ENCODE data around the gene GBA2.

GBA2 gene

DNA sequence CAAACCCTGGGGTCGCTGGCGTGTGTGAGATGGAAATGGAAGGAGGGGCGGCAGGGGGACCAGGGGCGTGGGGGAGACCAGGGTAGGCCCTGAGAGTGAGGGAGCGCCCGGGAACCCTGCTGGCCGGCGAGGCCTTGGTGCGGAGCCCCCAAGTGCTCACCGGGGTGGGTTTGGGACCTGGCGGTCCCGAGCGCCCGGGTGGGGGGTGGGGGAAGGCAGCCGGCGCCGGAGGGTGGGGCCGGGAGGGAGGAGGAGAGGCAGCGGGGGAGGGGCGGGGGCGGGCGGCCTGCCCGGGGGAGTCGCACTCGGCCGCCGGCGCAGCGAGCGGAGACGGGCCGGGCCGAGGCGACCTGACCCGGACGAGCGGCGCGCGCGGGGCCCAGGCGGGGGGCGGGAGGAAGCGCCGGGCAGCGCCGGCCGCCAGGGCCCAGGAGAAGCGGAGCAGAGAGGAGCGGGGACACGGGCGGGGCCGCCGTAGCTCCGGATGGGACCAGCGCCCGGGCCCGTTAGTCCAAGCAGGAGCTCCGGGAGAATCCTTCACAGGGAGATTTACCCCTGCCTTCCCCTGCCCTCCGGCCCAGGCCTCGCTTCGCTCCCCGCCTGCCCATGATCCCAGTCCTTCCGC is 42.4 kb upstream of the GBA2 start, which contains the start of gene NPR2:
Gene NPR2, plus strand, starts transcription at position 295 of the 625 bp plus-strand sequence. CDS start 818 bp downstream, outside the sequence.
- H3K9me3 ChIP-seq (ENCODE audit: control extremely low read depth in 1 of 5, control insufficient read depth in 4 of 5, insufficient read depth in 2 of 5, low read depth in 1 of 5, low read length in 4 of 5) = no peaks in the 10 kb centered on the region
- peaks cover 0 to 18% (median 10%) of the 10 kb centered on the region in 4 experiments for H3K4me1 ChIP-seq (ENCODE audit: control extremely low read depth in 1 of 4, control insufficient read depth in 4 of 4, insufficient read depth in 4 of 4, low read length in 3 of 4)
- POLR2A ChIA-PET = no interaction called here
- H3K36me3 ChIP-seq (ENCODE audit: control insufficient read depth in 4 of 4, insufficient read depth in 4 of 4, low read length in 3 of 4) = peaks cover 0 to 7% (median 4%) of the 10 kb centered on the region in 4 experiments
- no peak for DNase-seq
- CTCF ChIA-PET = interaction anchor here (1.2 to 2.8 kb wide), 6 partner anchors 21 to 91 kb away, joined by 4 to 28 read pairs (median 21); partner anchors contain the start of genes HINT2 and SPAG8
- H3K27ac ChIP-seq (ENCODE audit: insufficient read depth in 1 of 2, low read depth in 1 of 2, low read length in 2 of 2, poor library complexity in 1 of 2, severe bottlenecking in 2 of 2) = no peak within 1 kb of the TSS
- whole genome bisulfite sequencing (ENCODE audit: insufficient coverage) = 13% methylated on average over 41 of the region's 64 CpGs
- peak within 1 kb of the TSS in 3 of 7 experiments; percentile 35 to 70 (median 57) for H3K4me3 ChIP-seq (ENCODE audit: control insufficient read depth in 1 of 7, extremely low read depth in 1 of 7, insufficient read depth in 4 of 7, low read depth in 2 of 7, low read length in 6 of 7)
- H3K27me3 ChIP-seq (replicated peaks in 2 of 5; ENCODE audit: control insufficient read depth in 4 of 5, insufficient read depth in 5 of 5, low read length in 4 of 5) = peaks cover 0 to 3% (median 0%) of the 10 kb centered on the region in 5 experiments

DNA sequence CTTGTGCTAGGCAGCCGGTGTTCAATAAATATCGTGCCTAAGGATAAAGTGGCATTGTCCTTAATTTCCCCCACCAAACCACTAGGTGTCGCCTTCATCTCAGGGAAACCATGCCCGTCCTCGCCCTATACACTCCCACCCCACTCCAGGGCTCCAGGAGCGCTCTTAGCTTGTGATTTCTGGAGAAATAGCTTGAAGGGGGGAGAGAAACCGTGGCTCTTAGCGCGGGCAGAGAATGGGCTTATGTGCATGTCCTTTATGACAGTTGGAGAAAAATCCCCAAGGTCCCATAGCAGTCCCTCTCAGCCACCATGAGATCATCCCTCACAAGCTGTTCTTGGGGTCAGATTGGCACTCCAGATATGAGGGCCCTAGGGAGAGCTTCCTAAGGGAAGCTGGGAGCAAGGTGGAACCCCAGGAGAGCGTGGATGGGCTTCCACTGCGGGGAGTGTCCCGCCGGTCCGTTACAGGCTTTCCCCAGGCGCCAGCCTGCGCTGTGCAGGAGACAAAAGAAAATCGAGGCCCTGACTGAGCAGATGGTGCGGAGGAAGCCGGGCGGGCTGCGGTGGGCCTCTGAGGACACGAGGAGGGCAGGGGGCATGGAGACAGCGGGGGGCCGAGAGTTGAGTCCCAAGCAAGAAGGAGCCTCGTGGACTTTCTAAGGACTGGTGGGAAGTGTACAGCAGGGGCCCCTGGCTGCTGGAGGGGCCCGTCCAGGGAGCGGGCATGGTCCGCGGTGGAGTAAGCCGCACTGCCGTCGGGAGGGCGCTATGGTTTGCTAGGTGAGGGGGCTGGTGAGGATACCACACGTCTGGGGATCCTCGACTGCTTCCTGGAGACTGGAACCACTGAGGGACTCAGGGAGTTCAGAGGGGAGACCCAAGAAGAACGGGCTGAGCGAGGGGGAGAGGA is 41.6 kb upstream of the GBA2 start:
- Histone ChIP-seq H3K27ac (ENCODE audit: insufficient read depth in 1 of 2, low read depth in 1 of 2, low read length in 2 of 2, poor library complexity in 1 of 2, severe bottlenecking in 2 of 2) (no peak overlapping the region), H3K4me3 (ENCODE audit: control insufficient read depth in 1 of 7, extremely low read depth in 1 of 7, insufficient read depth in 4 of 7, low read depth in 2 of 7, low read length in 6 of 7) (peak overlapping the region in 1 of 7 experiments; percentile 35), H3K4me1 (ENCODE audit: control extremely low read depth in 1 of 4, control insufficient read depth in 4 of 4, insufficient read depth in 4 of 4, low read length in 3 of 4) (peaks cover 0 to 18% (median 10%) of the 10 kb centered on the region in 4 experiments), H3K9me3 (ENCODE audit: control extremely low read depth in 1 of 5, control insufficient read depth in 4 of 5, insufficient read depth in 2 of 5, low read depth in 1 of 5, low read length in 4 of 5) (no peaks in the 10 kb centered on the region), H3K27me3 (replicated peaks in 2 of 5; ENCODE audit: control insufficient read depth in 4 of 5, insufficient read depth in 5 of 5, low read length in 4 of 5) (peaks cover 0 to 3% (median 0%) of the 10 kb centered on the region in 5 experiments), H3K36me3 (ENCODE audit: control insufficient read depth in 4 of 4, insufficient read depth in 4 of 4, low read length in 3 of 4) (peaks cover 0 to 11% (median 5%) of the 10 kb centered on the region in 4 experiments)
- POLR2A ChIA-PET = interaction anchor here (1.2 kb wide), 1 partner anchor 36 kb away, joined by 3 read pairs; no protein-coding TSS in a partner anchor
- WGBS (ENCODE audit: insufficient coverage) = 60% methylated on average over 34 of the region's 37 CpGs
- CTCF ChIA-PET = interaction anchor here (0.5 to 7.4 kb wide), 37 partner anchors 9 to 158 kb away, joined by 3 to 103 read pairs (median 6); partner anchors contain the start of genes HINT2, MSMP, OR13J1 and SPAG8
- peak; percentile 68 to 80 (median 72) for DNase-seq

DNA sequence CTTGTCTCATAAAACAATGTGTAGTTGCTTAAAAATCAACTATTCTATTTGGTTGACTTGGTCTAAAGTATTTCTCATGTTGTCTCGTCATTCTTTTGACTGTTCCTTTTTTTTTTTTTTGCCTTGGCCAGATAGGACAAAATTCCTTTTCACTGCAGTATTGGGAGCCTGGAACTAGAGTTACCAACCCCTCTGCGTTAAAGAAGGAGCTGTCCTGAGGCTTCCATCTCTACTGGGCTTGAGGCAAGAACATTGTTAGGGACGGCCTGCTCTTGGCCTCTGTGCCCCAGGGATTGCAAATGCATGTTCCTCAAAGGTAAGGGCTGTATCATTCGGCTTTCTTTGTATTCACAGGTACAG is 41.0 kb upstream of the GBA2 start:
- peaks cover 0 to 18% (median 10%) of the 10 kb centered on the region in 4 experiments for H3K4me1 ChIP-seq (ENCODE audit: control extremely low read depth in 1 of 4, control insufficient read depth in 4 of 4, insufficient read depth in 4 of 4, low read length in 3 of 4)
- H3K9me3 ChIP-seq (ENCODE audit: control extremely low read depth in 1 of 5, control insufficient read depth in 4 of 5, insufficient read depth in 2 of 5, low read depth in 1 of 5, low read length in 4 of 5) = no peaks in the 10 kb centered on the region
- no peak overlapping the region for H3K4me3 ChIP-seq (ENCODE audit: control insufficient read depth in 1 of 7, extremely low read depth in 1 of 7, insufficient read depth in 4 of 7, low read depth in 2 of 7, low read length in 6 of 7)
- H3K27ac ChIP-seq (ENCODE audit: insufficient read depth in 1 of 2, low read depth in 1 of 2, low read length in 2 of 2, poor library complexity in 1 of 2, severe bottlenecking in 2 of 2) = no peak overlapping the region
- ChIA-PET POLR2A (interaction anchor here (0.6 to 1.2 kb wide), 2 partner anchors 36 to 78 kb away, joined by 3 read pairs; no protein-coding TSS in a partner anchor), CTCF (interaction anchor here (0.6 to 7.4 kb wide), 37 partner anchors 8 to 159 kb away, joined by 3 to 103 read pairs (median 6); partner anchors contain the start of genes HINT2, MSMP, OR13J1 and SPAG8)
- peaks cover 0 to 3% (median 0%) of the 10 kb centered on the region in 5 experiments for H3K27me3 ChIP-seq (replicated peaks in 2 of 5; ENCODE audit: control insufficient read depth in 4 of 5, insufficient read depth in 5 of 5, low read length in 4 of 5)
- no peak for DNase-seq
- WGBS (ENCODE audit: insufficient coverage) = 43% methylated on average over 4 of the region's 4 CpGs
- peaks cover 0 to 14% (median 7%) of the 10 kb centered on the region in 4 experiments for H3K36me3 ChIP-seq (ENCODE audit: control insufficient read depth in 4 of 4, insufficient read depth in 4 of 4, low read length in 3 of 4)

- Histone ChIP-seq H3K4me3 (ENCODE audit: control insufficient read depth in 1 of 7, extremely low read depth in 1 of 7, insufficient read depth in 4 of 7, low read depth in 2 of 7, low read length in 6 of 7) (no peak overlapping the region), H3K36me3 (ENCODE audit: control insufficient read depth in 4 of 4, insufficient read depth in 4 of 4, low read length in 3 of 4) (peaks cover 0 to 14% (median 7%) of the 10 kb centered on the region in 4 experiments), H3K27me3 (replicated peaks in 2 of 5; ENCODE audit: control insufficient read depth in 4 of 5, insufficient read depth in 5 of 5, low read length in 4 of 5) (peaks cover 0 to 3% (median 0%) of the 10 kb centered on the region in 5 experiments), H3K9me3 (ENCODE audit: control extremely low read depth in 1 of 5, control insufficient read depth in 4 of 5, insufficient read depth in 2 of 5, low read depth in 1 of 5, low read length in 4 of 5) (no peaks in the 10 kb centered on the region), H3K4me1 (ENCODE audit: control extremely low read depth in 1 of 4, control insufficient read depth in 4 of 4, insufficient read depth in 4 of 4, low read length in 3 of 4) (peaks cover 0 to 18% (median 10%) of the 10 kb centered on the region in 4 experiments), H3K27ac (ENCODE audit: insufficient read depth in 1 of 2, low read depth in 1 of 2, low read length in 2 of 2, poor library complexity in 1 of 2, severe bottlenecking in 2 of 2) (no peak overlapping the region)
- POLR2A ChIA-PET = interaction anchor here (0.6 to 1.2 kb wide), 2 partner anchors 37 to 77 kb away, joined by 3 read pairs; no protein-coding TSS in a partner anchor
- DNase-seq = peak in 2 of 3 donors; percentile 24 to 32
- WGBS (ENCODE audit: insufficient coverage) = no CpG with 5 or more reads among the region's 2 CpGs
- CTCF ChIA-PET = interaction anchor here (0.6 to 7.4 kb wide), 40 partner anchors 8 to 156 kb away, joined by 3 to 103 read pairs (median 6); partner anchors contain the start of genes HINT2, MSMP, OR13J1 and SPAG8
Observed at GRCh38 chr9:35789541-35789940, 40.5 kb upstream of the GBA2 start.

DNA sequence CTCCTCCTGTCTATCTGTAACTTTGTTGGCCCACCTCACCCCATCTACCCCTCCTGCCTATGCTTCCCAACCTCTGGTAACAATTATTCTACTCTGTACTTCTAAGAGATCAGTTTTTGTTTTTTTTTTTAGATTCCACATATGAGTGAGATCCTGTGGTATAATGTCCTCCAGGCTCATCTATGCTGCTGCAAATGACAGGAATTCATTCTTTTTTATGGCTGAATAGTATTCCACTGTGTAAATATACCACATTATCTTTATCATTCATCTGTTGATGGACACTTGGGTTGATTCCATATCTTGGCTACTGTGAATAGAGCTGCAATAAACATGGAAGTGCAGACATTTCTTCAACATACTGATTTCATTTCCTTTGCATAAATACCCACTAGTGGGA is 34.4 kb upstream of the GBA2 start:
- no peak overlapping the region for H3K27ac ChIP-seq (ENCODE audit: insufficient read depth in 1 of 2, low read depth in 1 of 2, low read length in 2 of 2, poor library complexity in 1 of 2, severe bottlenecking in 2 of 2)

GRCh38 chr9:35781066-35781465 is 32.0 kb upstream of the GBA2 start:
- POLR2A ChIA-PET = no interaction called here

More for the DNA sequence above, 34.4 kb upstream of the GBA2 start:
- H3K4me1 ChIP-seq (ENCODE audit: control extremely low read depth in 1 of 4, control insufficient read depth in 4 of 4, insufficient read depth in 4 of 4, low read length in 3 of 4) = peaks cover 0 to under 1% (median under 1%) of the 10 kb centered on the region in 4 experiments
- ChIA-PET POLR2A (no interaction called here), CTCF (interaction anchor here (0.8 to 2.7 kb wide), 8 partner anchors 10 to 52 kb away, joined by 3 to 6 read pairs (median 3); no protein-coding TSS in a partner anchor)
- no peak overlapping the region for H3K4me3 ChIP-seq (ENCODE audit: control insufficient read depth in 1 of 7, extremely low read depth in 1 of 7, insufficient read depth in 4 of 7, low read depth in 2 of 7, low read length in 6 of 7)
- H3K9me3 ChIP-seq (ENCODE audit: control extremely low read depth in 1 of 5, control insufficient read depth in 4 of 5, insufficient read depth in 2 of 5, low read depth in 1 of 5, low read length in 4 of 5) = no peaks in the 10 kb centered on the region
- DNase-seq = no peak
- H3K36me3 ChIP-seq (ENCODE audit: control insufficient read depth in 4 of 4, insufficient read depth in 4 of 4, low read length in 3 of 4) = peaks cover 0 to 11% (median 6%) of the 10 kb centered on the region in 4 experiments
- H3K27me3 ChIP-seq (replicated peaks in 2 of 5; ENCODE audit: control insufficient read depth in 4 of 5, insufficient read depth in 5 of 5, low read length in 4 of 5) = no peaks in the 10 kb centered on the region

More at GRCh38 chr9:35781066-35781465, 32.0 kb upstream of the GBA2 start:
- no peaks in the 10 kb centered on the region for H3K27me3 ChIP-seq (replicated peaks in 2 of 5; ENCODE audit: control insufficient read depth in 4 of 5, insufficient read depth in 5 of 5, low read length in 4 of 5)
- H3K36me3 ChIP-seq (ENCODE audit: control insufficient read depth in 4 of 4, insufficient read depth in 4 of 4, low read length in 3 of 4) = peaks cover 0 to 11% (median 6%) of the 10 kb centered on the region in 4 experiments
- no CpG with 5 or more reads among the region's 2 CpGs for WGBS (ENCODE audit: insufficient coverage)
- CTCF ChIA-PET = interaction anchor here (1.2 to 1.7 kb wide), 3 partner anchors 9 to 25 kb away, joined by 5 to 7 read pairs (median 6); no protein-coding TSS in a partner anchor
- H3K4me3 ChIP-seq (ENCODE audit: control insufficient read depth in 1 of 7, extremely low read depth in 1 of 7, insufficient read depth in 4 of 7, low read depth in 2 of 7, low read length in 6 of 7) = no peak overlapping the region
- H3K27ac ChIP-seq (ENCODE audit: insufficient read depth in 1 of 2, low read depth in 1 of 2, low read length in 2 of 2, poor library complexity in 1 of 2, severe bottlenecking in 2 of 2) = no peak overlapping the region
- H3K4me1 ChIP-seq (ENCODE audit: control extremely low read depth in 1 of 4, control insufficient read depth in 4 of 4, insufficient read depth in 4 of 4, low read length in 3 of 4) = peaks cover 2 to 3% (median 2%) of the 10 kb centered on the region in 4 experiments
- no peak for DNase-seq
- no peaks in the 10 kb centered on the region for H3K9me3 ChIP-seq (ENCODE audit: control extremely low read depth in 1 of 5, control insufficient read depth in 4 of 5, insufficient read depth in 2 of 5, low read depth in 1 of 5, low read length in 4 of 5)

All from common myeloid progenitor, CD34-positive (primary cell).